HG03575 (cell line): ENCODE measurements around the gene PCBP3.

ENCODE experiments used
- ATAC-seq: cut with Tn5 transposase; IDR thresholded peaks from one replicate; pipeline ENCODE4 v1.9.1; 2021; ENCODE audit not compliant: unreplicated experiment, insufficient number of reproducible peaks, low FRiP score; ENCODE audit errors: extremely low read depth

Gene PCBP3

DNA sequence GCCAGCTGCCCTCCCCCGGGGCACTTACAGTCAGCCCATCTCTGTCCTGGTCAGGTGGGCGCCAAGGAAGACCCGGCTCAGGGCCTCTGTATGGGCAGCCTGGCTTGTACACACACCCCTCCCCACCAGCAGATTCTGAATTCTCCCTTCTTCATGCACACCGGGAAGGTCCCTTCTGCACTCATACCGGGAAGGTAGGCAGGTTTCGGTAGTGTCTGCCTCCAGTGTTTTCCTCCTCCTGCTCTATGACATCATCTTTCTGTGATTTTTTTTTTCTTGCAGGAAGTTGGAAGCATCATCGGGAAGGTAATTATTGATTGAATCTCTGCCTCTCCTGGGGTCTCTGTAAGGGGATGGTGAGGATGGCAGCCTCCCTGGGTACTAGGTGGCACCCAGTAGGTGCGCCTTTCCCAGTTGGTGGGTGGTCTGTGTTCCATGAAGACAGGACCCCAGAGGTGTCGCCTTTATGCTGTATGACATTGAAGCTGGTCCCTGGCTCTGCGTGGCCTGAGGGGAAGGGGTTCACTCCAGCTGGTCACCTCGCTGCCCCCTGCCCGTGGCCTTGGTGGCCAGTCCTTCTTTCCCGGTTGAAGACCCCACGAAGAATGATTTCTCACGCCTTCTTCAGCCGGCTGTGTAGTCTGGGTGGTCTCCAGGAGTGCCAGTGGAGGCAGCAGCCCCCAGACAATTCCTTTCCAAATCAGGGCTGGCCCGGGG is 255.9 kb downstream of the PCBP3 start:
- no peak for ATAC-seq

DNA sequence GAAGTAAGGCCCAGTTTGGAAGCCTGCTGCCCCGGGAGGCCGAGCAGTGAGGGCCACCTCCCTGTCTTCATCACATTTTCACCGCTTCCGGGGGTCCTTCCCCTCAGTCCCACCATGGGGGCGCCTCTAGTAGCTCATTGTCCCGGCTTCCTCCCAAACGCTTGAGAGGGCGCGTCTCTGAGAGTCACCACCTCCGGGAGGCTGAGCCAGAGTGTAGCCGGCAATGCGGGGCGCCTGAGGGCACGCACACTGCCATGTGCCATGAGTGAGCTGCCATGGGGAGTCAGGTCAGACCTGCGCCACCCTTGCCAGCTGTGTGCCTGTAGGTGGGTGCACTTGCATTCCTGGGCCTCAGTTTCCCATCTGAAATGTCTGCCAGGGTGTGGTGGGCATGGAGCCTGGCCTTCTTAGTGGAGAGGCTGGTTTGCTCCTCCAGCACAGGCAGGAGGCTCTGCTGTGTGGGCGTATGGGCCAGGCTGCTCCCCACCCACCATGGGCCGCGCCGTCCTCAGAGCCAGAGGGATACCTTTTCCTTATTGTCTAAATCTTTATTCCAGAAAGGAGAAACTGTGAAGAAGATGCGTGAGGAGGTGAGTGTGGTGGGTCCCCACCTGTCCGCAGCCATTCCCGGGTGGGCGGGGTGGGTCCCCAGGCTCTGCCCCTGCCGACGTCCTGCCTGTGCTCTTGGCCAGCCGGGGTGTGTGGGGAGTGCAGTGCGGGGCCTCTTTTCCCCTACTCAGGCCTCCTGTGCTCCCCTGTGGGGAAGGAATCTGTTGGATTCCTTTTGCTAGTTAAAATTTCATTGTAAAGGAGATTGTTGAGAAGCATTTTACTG is 256.7 kb downstream of the PCBP3 start:
- no peak for ATAC-seq

DNA sequence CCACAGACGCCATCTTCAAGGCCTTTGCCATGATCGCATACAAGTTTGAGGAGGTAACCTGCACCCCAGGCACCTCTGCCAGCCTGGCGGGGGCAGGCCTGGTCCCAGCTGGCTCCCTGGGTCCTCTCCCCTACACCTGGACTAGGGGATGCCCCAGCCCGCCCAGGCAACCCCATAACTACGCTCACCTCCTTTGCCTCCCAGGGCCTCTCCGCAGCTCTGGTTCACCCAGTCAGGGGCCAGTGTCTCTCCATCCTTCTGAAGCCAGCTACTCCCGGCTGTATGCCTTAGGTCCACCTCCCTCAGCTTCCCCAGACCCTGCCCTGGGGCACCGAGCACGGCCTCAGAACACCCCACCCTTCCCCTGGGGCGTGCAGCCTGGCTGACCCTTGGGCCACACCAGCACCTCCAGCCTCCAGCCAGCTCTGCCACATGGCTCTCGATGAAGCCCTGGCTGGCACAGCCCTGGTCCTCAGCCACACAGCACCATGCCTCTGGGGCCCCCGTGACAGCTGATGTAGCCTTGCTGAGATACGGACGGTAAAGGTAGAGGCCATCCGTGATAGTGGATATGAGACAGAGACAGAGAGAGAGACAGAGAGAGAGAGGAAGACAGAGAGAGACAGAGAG is 257.7 kb downstream of the PCBP3 start:
- no peak for ATAC-seq

DNA sequence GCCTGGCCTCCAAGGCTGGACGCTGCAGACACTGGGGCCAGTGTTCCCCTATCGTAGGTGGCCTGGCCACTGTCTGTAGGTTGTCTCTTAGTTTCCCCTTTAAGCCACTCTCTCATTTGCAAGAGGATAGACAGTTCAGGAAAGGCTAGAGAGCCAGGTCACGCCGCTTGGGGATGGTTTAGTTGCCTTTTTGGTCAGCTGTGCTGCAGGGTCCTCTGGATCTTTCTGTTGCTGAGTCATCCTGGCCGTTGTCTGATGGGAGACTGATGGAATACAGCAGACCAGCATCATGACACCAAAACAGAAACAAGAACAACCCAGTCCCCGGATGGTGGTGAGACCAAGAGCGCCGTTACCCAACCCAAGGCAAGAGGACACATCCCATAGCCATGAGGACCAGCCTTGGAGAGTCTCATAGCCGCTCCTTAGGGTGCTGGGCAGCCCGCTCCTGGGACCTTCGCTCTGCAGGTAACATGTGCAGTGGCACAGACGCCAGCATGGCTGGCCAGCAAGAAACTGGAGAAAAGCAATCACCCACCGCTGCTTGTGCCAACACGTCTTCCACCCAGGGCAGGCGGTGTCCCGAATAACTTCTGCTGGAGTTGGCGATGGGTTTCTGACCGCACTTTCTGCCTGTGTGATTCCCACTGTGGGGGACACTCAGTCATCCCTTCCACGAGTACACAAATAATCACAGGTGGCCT is 258.9 kb downstream of the PCBP3 start:
- ATAC-seq: no peak

DNA sequence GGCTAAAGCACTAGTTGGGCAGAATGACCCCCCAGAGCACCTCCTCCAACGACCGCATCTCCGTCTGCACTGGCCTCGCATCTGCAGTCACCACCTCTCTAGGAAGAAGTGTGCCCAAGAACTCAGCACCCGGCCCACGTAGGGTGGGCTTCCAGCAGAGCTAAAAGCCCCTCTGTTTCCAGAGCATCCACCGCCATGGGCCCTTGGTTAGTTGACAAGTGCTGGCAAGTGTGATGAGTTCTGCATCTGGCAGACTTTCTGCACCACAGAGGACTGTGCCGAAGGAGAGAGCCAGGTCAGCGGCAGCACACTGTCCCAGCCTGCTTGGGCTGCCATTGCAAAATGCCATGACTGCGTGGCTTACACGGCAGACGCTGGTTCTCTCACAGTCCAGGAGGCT is 261.7 kb downstream of the PCBP3 start:
- no peak for ATAC-seq

DNA sequence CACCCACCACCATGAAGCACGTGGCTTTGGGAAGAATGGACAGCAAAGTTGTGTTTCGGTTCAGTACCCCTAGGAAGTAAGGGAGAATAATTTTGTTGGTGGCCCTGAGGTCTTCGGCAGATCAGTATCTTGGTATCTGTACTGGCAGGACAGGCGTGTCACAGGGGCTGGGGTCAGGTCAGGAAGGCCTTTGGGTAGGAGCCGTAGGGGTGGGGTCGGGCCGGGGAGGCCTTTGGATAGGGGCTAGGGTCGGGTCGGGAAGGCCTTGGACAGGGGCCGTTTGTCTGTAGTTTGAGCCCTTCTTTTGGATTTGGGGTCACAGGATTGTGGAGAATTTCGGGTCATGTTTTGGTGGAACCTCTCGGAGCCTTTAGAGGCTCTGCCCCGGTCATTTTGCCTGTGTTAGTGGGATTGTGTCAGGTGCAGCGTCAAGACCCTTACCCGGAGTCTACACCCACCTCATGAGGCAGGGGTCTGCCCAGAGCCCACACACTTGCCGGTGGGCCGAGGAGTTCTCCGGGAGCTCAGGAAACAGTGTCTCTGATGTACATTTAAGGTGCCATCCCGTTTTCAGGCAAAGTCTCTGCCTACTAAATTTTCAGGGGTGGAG is 262.8 kb downstream of the PCBP3 start:
- no peak for ATAC-seq

DNA sequence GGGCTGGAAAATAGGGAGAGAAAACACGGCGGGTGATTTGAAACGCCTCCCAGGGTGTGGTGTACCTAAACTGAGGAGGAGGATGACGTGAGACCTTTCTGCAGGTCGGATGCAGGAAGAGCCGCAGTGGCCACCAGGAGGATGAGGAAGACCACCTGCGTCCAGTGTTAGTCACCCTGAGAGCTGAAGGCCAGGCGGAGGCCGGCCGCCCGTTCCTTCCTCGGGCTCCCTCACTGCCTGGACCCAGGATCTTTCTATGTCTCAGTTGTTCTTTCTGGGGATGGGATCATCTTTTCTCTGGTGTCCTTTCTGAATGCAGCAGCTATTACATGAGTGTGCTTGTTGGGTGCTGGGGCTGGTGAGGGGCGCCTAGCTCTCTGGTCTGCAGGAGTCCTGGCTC is 263.3 kb downstream of the PCBP3 start:
- no peak for ATAC-seq

DNA sequence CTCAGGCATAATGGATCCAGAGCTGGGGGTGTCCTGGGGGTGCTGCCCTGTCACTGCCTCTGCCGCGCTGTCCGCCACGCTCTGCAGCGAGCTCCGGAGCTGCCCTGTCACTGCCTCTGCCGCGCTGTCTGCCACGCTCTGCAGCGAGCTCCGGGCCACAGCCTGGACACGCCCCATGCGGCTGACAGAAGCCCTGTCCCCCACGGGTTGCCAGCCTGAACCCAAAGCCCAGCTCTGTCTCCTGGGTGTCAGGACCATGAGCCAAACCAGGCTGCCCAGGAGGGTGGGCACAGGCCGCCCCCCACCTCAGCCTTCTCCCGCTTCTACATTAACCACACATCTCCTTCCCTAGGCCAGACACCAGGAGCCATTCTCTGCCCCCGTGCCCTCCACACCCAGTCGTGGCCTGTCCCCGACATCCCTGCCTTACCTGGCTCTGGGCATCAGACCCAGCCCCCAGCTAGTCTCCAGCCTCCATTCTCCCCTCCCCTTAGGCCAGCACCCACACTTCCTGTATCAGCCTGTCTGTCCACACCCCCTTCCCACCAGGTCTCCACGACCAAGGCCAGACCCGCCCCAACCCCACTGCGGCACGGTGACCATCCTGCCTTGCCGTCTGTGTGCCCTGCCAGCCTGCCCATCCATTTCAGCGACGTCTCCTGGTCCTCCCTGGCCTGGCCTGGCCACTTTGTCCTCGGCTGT is 265.2 kb downstream of the PCBP3 start:
- ATAC-seq: no peak

DNA sequence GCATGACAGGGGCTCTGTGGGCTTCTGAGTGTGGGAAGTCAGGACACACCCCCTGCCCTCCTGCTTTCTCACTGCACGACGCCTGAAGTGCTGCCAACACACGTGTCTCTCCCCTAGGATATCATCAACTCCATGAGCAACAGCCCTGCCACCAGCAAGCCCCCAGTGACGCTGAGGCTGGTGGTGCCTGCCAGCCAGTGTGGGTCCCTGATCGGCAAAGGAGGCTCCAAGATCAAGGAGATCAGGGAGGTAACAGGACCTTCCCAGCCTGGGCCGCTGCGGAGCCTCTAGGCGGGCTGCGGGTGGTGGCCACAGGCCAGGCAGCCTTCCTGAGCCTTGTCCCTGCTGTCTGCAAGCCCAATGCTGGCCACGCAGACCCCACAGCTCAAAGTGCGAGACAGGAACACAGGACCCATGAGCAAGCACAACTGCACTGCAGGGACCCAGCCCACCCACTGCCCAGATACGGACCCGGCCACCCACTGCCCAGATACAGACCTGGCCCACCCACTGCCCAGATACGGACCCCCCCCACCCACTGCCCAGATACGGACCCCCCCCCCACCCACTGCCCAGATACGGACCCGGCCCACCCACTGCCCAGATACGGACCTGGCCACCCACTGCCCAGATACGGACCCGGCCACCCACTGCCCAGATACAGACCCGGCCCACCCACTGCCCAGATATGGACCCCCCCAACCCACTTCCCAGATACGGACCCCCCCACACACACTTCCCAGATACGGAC is 265.9 kb downstream of the PCBP3 start:
- no peak for ATAC-seq

DNA sequence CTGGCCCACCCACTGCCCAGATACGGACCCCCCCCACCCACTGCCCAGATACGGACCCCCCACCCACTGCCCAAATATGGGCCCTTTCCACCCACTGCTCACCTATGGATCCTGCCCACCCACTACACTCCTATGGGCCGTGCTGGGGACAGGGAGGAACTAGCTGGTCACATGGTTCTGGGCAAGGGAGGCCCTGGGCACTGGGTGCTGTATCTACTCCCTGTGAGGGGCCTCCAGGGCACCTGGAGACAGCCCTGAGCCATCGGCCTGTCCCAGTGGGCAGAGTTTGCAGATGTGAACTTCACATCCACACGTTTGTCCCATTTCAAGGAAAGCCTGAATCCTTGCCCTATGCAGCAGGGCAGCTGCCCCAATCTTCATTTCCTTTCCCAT is 266.6 kb downstream of the PCBP3 start:
- ATAC-seq: no peak

DNA sequence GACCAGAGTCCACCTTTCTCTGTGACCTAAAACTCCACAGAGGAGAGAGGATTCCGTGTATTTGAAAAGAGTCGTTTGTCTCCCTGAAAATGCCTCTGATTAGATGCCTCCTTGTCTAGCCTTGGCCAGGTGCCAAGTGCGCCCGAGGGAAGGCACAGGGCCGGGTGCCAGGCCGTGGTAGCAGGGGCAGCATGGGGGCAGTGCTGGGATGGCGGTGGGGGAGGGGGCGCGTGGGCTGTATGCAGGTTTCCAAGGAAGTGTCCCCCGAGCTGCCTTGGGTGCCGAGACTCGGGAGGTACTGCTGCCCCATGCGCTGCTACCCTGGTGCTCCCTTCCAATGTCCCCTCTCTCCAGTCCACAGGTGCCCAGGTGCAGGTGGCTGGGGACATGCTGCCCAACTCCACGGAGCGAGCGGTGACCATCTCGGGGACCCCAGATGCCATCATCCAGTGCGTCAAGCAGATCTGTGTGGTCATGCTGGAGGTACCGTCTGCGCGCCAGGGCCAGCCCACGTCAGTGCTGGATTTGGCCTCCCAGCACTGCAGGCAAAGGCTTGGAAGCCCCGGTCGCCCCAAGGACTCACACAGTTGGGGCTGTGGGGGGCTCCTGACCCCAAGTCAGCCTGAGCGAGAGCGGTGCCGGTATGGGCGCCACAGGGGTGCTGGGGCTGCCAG is 267.2 kb downstream of the PCBP3 start:
- no peak for ATAC-seq

DNA sequence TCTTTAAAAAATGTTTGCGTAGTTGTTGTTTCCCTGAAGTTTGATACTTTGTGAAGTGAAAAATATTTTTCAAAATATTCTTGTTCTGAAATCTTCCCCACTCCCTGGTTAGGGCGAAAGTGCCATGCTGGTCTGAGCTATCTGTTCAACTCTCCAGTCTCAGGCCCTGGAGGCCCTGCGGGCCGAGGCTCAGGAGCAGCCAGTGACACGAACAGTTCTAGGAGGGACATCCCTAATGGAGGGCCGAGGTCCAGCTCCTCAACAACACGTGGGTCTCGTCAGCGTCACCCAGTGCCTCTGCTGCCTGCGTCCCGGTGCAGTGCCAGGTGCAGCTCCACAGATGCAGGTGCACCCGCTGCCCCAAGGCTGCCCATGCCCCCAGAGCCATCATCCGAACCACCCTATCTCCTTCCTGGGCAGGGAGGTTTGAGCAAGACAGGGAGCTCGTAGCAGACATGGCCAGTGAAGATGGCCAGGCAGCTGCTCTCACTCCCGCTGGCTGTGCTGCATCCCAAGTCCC is 268.3 kb downstream of the PCBP3 start:
- no peak for ATAC-seq

DNA sequence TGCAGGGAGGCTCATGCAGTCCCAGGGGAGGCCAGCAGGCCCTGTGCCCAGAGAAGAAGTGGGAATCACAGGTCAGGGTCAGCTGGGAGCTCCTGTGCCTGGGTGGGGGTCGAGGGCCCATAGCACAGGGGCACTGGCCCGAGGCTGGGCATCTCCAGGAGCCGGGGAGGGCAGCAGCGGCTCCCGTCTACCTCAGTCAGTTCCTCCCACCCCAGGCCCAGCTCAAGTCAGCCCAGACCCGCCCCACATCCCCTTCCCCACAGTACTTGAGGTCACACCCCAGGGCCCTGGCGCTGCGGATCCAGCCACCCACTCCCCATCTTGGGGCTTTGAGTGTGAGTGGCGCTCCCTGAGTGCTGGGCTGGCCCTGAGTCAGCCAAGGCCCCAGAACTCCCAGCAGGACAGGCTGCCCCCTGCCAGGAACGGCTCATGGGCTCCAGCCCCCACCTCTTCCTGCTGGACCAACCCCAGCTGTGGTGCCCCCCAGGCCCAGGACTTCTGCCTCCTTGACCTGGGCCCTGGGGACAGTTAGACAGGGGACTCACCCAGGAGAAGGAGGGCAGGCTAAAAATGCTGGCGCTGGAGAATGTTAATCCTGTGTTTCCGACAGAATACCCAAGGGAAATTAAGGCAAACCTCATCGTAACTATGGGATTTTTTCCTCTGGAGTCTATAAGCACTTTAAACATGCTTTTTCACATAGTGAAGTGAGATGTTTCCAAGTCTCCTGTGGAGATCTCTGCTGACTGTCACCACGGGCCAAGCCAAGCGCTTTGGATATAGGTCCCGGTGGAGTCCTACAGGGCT is 269.3 kb downstream of the PCBP3 start:
- ATAC-seq: no peak

DNA sequence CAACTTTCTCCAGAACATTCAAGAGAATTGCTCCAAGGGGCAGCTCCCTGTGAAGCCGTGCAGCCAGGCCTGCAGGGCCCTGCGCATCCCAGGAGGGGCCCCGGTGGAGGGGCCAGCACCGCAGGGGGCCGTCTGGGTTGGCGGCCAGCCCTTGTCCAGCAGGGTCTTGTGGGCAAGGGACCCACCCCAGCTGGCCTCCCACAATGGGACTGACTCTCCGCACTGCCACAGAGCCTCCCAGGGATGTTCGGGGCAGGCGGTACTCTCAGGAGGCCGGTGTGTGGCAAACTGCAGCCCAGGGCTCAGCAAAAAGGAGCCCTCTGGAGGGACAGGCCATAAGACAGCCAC is 269.9 kb downstream of the PCBP3 start:
- no peak for ATAC-seq

DNA sequence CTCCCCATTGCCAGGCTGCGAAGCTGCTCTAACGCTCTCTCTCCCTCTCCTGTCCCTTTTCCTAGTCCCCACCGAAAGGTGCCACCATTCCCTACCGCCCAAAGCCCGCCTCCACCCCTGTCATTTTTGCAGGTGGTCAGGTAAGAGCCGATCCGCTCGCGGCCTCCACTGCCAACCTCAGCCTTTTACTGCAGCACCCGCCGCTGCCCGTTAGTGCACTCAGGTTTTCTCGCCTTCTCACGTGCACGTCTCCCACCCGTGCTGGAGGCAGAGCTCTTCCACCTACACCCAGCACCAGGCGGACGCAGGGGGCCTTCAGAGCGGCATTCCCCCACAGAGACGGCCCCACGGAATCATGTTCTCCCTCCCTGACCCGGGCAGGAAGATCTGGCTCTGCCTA is 270.4 kb downstream of the PCBP3 start:
- ATAC-seq: no peak

DNA sequence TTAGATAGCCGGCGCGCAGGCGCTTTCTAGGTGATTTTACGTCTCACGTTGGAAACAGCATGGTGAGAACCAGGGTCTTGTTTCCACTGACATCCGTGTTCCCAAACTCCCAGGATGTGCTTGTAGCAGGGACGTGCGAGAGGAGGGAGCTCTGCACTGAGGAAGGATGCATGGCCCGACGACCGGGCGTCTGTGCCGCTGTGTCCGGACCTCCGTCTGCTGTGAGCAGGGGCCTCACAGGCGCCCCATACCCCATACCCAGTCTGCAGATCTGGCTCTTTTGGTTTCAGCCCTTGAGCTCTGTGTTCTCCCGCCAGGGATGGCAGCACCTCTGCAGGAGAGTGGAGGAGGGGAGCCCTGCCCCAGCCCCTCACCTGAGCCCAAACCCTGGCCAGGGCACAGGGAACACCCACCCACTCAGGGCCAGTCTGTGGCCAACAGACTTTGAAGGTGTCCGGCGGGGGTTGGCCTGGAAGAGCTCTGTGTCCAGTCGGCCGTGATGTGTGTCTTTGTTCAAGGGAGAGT is 270.9 kb downstream of the PCBP3 start:
- ATAC-seq: no peak
